Activated T-cell treated with anti-CD3 and anti-CD28 coated beads, Interleukin-2, amount 50 U/mL, for 72 hours (primary cell): Measurements from ENCODE around the gene IGFBP1. TPM values are rescaled to one million over a fixed set of nuclear protein-coding genes. Genes with fewer than 3 reads are reported as not detected.
A peak's percentile ranks its signal among the peaks of the same experiment; 100 is the strongest.

ENCODE experiments used
- ATAC-seq, 2 donors: fragments of 150-1000 bp; cut with Tn5 transposase; replicated peaks in 1 of 2; 2 replicates each; pipeline ENCODE4 v1.10.0; 2021; ENCODE audit warnings: moderate library complexity in 2 of 2, mild to moderate bottlenecking in 1 of 2
- DNase-seq, 2 donors: peaks; one replicate each; pipeline ENCODE4 v3.0.0; 2021 to 2022; ENCODE audit warnings: mixed read lengths in 1 of 2
- H3K27ac Mint-ChIP-seq: one replicate; pipeline ENCODE4 v1.8.0; 2022; ENCODE audit warnings: mild to moderate bottlenecking, moderate library complexity, mixed read lengths
- H3K27me3 Mint-ChIP-seq: one replicate; pipeline ENCODE4 v1.8.0; 2022; ENCODE audit warnings: low read depth, mixed read lengths
- H3K36me3 Mint-ChIP-seq, 2 donors: one replicate each; pipeline ENCODE4 v1.8.0; 2022; ENCODE audit warnings: mixed read lengths in 2 of 2, mild to moderate bottlenecking in 1 of 2; ENCODE audit not compliant: insufficient read depth in 2 of 2
- H3K4me1 Mint-ChIP-seq: one replicate; pipeline ENCODE4 v1.8.0; 2022; ENCODE audit warnings: low read depth, mixed read lengths
- H3K4me3 Mint-ChIP-seq, 2 donors: one replicate each; pipeline ENCODE4 v1.8.0; 2022; ENCODE audit warnings: mild to moderate bottlenecking in 2 of 2, mixed read lengths in 2 of 2, moderate library complexity in 2 of 2
- H3K9me3 Mint-ChIP-seq, 2 donors: one replicate each; pipeline ENCODE4 v1.8.0; 2022; ENCODE audit warnings: mixed read lengths in 2 of 2
- total RNA-seq, 2 donors: library from RNA; stranded (reverse); gene quantifications; one replicate each; pipeline ENCODE4 v1.2.3, GENCODE V29; 2022

Gene IGFBP1
- total RNA-seq, 2 donors from 2014 or later: not detected

- peaks cover 28% of the 10 kb centered on the region for H3K4me1 Mint-ChIP-seq
- H3K4me3 Mint-ChIP-seq: peak within 1 kb of the TSS; percentile 71 to 81
- DNase-seq: peak; percentile 14 to 22
- H3K27ac Mint-ChIP-seq: no peak within 1 kb of the TSS
- ATAC-seq: peak; percentile 55 to 66
- no peaks in the 10 kb centered on the region for H3K9me3 Mint-ChIP-seq
- peaks cover 48% of the 10 kb centered on the region for H3K27me3 Mint-ChIP-seq
- H3K36me3 Mint-ChIP-seq: no peaks in the 10 kb centered on the region
These were observed 32.5 kb downstream of the IGFBP1 start, which contains the start of gene IGFBP3 for GRCh38 chr7:45920502-45921380. TSS of gene IGFBP3 (minus strand) at chr7:45921272. CDS start at chr7:45921140, 132 bp downstream.

- ATAC-seq: peak in 1 of 2 donors; percentile 10
- Mint-ChIP-seq H3K36me3 (no peaks in the 10 kb centered on the region), H3K9me3 (no peaks in the 10 kb centered on the region), H3K27me3 (peaks cover 48% of the 10 kb centered on the region), H3K4me3 (peak overlapping the region; percentile 65 to 81), H3K27ac (no peak overlapping the region), H3K4me1 (peaks cover 28% of the 10 kb centered on the region)
- DNase-seq: no peak
These were observed 33.1 kb downstream of the IGFBP1 start for GRCh38 chr7:45921381-45921698.

- peak overlapping the region; percentile 65 to 81 for H3K4me3 Mint-ChIP-seq
- H3K36me3 Mint-ChIP-seq: no peaks in the 10 kb centered on the region
- ATAC-seq (no peak), DNase-seq (peak; percentile 16 to 43)
- H3K4me1 Mint-ChIP-seq: peaks cover 28% of the 10 kb centered on the region
- H3K27ac Mint-ChIP-seq: no peak overlapping the region
- peaks cover 46% of the 10 kb centered on the region for H3K27me3 Mint-ChIP-seq
- no peaks in the 10 kb centered on the region for H3K9me3 Mint-ChIP-seq
These were observed 33.6 kb downstream of the IGFBP1 start for GRCh38 chr7:45921699-45922519.

GRCh38 chr7:45922810-45923209 lies 34.5 kb downstream of the IGFBP1 start:
- DNase-seq (peak; percentile 27 to 28), ATAC-seq (peak; percentile 63 to 73)
- no peaks in the 10 kb centered on the region for H3K9me3 Mint-ChIP-seq
- H3K4me3 Mint-ChIP-seq: peak overlapping the region; percentile 63 to 81
- H3K27me3 Mint-ChIP-seq: peaks cover 38% of the 10 kb centered on the region
- H3K27ac Mint-ChIP-seq: peak overlapping the region; percentile 15
- no peaks in the 10 kb centered on the region for H3K36me3 Mint-ChIP-seq
- H3K4me1 Mint-ChIP-seq: peaks cover 28% of the 10 kb centered on the region

GRCh38 chr7:45923290-45923689 lies 35.0 kb downstream of the IGFBP1 start:
- ATAC-seq (peak; percentile 41 to 48), DNase-seq (peak; percentile 69 to 75)
- H3K36me3 Mint-ChIP-seq: no peaks in the 10 kb centered on the region
- H3K9me3 Mint-ChIP-seq: no peaks in the 10 kb centered on the region
- peak overlapping the region; percentile 63 to 81 for H3K4me3 Mint-ChIP-seq
- peaks cover 28% of the 10 kb centered on the region for H3K4me1 Mint-ChIP-seq
- H3K27me3 Mint-ChIP-seq: peaks cover 38% of the 10 kb centered on the region
- H3K27ac Mint-ChIP-seq: peak overlapping the region; percentile 15

- no peak overlapping the region for H3K27ac Mint-ChIP-seq
- no peak for DNase-seq
- peaks cover 28% of the 10 kb centered on the region for H3K4me1 Mint-ChIP-seq
- H3K4me3 Mint-ChIP-seq: no peak overlapping the region
- peaks cover 38% of the 10 kb centered on the region for H3K27me3 Mint-ChIP-seq
- H3K9me3 Mint-ChIP-seq: peaks cover 0 to 2% of the 10 kb centered on the region in 2 donors
- no peak for ATAC-seq
- no peaks in the 10 kb centered on the region for H3K36me3 Mint-ChIP-seq
These were observed 35.5 kb downstream of the IGFBP1 start for GRCh38 chr7:45923818-45924217.

GRCh38 chr7:45924283-45924682 lies 36.0 kb downstream of the IGFBP1 start:
- Mint-ChIP-seq H3K4me3 (no peak overlapping the region), H3K4me1 (peaks cover 25% of the 10 kb centered on the region), H3K36me3 (no peaks in the 10 kb centered on the region), H3K27me3 (peaks cover 36% of the 10 kb centered on the region), H3K27ac (no peak overlapping the region), H3K9me3 (peaks cover 0 to 2% of the 10 kb centered on the region in 2 donors)
- ATAC-seq (no peak), DNase-seq (no peak)

GRCh38 chr7:45927721-45928120 lies 39.4 kb downstream of the IGFBP1 start:
- no peaks in the 10 kb centered on the region for H3K36me3 Mint-ChIP-seq
- peaks cover 0 to 2% of the 10 kb centered on the region in 2 donors for H3K9me3 Mint-ChIP-seq
- no peak for ATAC-seq
- H3K4me1 Mint-ChIP-seq: peaks cover 7% of the 10 kb centered on the region
- peak overlapping the region; percentile 55 for H3K27ac Mint-ChIP-seq
- DNase-seq: no peak
- peak overlapping the region; percentile 13 to 48 for H3K4me3 Mint-ChIP-seq
- peaks cover 15% of the 10 kb centered on the region for H3K27me3 Mint-ChIP-seq

GRCh38 chr7:45930967-45931366 lies 42.7 kb downstream of the IGFBP1 start:
- Mint-ChIP-seq H3K9me3 (peaks cover 0 to 2% of the 10 kb centered on the region in 2 donors), H3K4me1 (no peaks in the 10 kb centered on the region), H3K27ac (no peak overlapping the region), H3K36me3 (no peaks in the 10 kb centered on the region), H3K27me3 (peaks cover 10% of the 10 kb centered on the region), H3K4me3 (no peak overlapping the region)
- no peak for DNase-seq
- no peak for ATAC-seq

GRCh38 chr7:45937301-45937700 lies 49.0 kb downstream of the IGFBP1 start:
- Mint-ChIP-seq H3K4me1 (peaks cover 10% of the 10 kb centered on the region), H3K27me3 (peaks cover 10% of the 10 kb centered on the region), H3K36me3 (peaks cover 3% of the 10 kb centered on the region in 2 donors), H3K27ac (no peak overlapping the region), H3K9me3 (peaks cover 2 to 3% of the 10 kb centered on the region in 2 donors), H3K4me3 (no peak overlapping the region)
- DNase-seq (no peak), ATAC-seq (no peak)

- H3K9me3 Mint-ChIP-seq: peaks cover 2 to 3% of the 10 kb centered on the region in 2 donors
- peaks cover 6% of the 10 kb centered on the region for H3K27me3 Mint-ChIP-seq
- H3K27ac Mint-ChIP-seq: no peak overlapping the region
- H3K36me3 Mint-ChIP-seq: peaks cover 3% of the 10 kb centered on the region in 2 donors
- peaks cover 10% of the 10 kb centered on the region for H3K4me1 Mint-ChIP-seq
- DNase-seq: no peak
- H3K4me3 Mint-ChIP-seq: no peak overlapping the region
- ATAC-seq: no peak
These were observed 49.6 kb downstream of the IGFBP1 start for GRCh38 chr7:45937862-45938261.

- H3K36me3 Mint-ChIP-seq: peaks cover 3% of the 10 kb centered on the region in 2 donors
- no peak for DNase-seq
- H3K9me3 Mint-ChIP-seq: peaks cover 2 to 3% of the 10 kb centered on the region in 2 donors
- H3K4me3 Mint-ChIP-seq: no peak overlapping the region
- no peak overlapping the region for H3K27ac Mint-ChIP-seq
- no peak for ATAC-seq
- no peaks in the 10 kb centered on the region for H3K27me3 Mint-ChIP-seq
- peaks cover 10% of the 10 kb centered on the region for H3K4me1 Mint-ChIP-seq
These were observed 50.5 kb downstream of the IGFBP1 start for GRCh38 chr7:45938626-45939302.
